GM18517 (cell line): ENCODE data around the gene CBX7.
A peak's percentile ranks its signal among the peaks of the same experiment; 100 is the strongest.

Experiments
- ATAC-seq: cut with Tn5 transposase; IDR thresholded peaks from one replicate; pipeline ENCODE4 v1.9.1; 2021; ENCODE audit warnings: mild to moderate bottlenecking, moderate library complexity; ENCODE audit not compliant: unreplicated experiment

CBX7 gene

DNA sequence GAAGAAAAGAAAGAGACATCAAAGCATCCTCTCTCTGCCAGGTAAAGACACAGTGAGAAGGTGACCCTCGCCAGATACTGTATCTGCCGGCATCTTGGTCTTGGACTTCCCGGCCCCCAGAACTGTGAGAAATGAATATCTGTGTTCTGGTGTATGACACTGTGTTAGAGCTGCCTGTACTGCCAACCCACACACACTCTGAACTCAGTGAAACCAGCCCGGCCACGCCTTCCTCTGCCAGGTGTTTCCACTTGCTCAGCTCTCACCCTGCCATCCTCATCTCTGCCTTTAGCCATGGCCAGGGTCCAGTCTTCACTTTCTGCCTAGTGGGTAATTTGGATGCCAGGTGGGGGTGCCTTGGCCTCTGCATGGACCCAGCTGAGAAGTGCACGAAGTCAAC is 24.0 kb downstream of the CBX7 start:
- ATAC-seq = no peak

GRCh38 chr22:39125622-39126021 is 26.9 kb downstream of the CBX7 start:
- no peak for ATAC-seq

DNA sequence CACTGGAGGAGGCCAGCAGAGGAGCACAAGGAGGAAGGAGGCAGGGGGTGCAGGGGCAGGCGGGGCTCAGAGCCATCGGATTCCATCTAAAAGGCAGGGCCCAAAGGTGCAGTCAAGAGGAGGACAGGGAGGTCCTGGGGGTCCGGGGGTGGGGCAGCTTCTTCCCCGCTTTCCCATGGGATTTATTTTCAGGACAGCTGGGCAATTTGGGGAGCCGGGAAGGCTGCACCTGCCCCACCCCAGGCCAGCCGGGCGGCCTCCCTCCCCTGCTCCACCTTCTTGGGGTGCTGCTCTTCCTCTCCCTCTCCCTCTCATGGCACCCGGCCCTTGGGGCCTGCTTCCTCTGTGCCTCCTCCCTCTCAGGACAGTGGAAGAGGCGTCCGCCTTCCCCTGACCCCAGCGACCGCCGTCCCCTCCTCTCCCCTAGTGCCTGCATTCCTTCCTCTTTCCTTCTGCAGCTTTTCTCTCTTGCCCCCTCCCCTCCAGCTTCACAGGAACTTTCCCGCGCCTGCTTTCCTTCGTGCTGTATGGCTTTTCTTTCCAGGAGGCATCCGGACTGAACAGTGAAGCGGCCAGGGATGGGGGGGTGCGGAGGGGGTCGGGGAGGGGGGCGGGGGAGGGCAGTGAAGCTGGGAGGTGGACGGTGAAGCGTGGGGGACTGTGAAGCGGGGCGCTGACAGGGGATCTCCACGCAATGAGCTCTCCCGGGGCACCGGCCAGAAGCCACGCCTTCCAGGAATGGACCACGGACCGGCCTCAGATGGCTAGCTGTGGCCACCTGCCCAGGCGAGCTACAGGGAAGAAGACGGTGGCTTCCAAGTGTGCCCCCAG is 28.5 kb downstream of the CBX7 start:
- no peak for ATAC-seq

DNA sequence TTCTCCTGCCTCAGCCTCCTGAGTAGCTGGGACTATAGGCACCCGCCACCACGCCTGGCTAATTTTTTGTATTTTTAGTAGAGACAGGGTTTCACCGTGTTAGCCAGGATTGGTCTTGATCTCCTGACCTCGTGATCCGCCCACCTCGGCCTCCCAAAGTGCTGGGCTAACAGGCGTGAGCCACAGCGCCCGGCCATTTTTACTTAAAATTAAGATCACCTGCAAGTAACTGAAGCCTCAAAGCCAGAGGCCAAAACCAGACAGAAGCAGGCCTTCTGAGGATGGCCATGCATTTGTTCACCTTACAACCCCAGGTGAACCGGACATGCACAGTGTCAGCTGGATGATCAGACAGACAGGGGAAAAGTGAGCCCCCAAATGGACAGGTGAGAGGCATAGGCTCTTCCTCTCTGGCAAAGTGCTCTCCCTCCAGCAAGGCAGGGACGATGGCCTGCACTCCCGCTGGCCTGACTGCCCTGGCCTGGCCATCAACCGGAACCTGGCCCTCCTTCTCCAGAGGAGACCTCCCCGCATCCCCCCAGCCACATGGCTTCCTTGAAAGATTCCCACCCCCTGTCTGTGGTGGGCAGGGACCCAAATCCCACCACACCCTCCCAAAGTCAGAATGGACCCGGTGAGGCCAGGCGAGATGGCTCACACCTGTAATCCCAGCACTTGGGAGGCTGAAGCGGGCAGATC is 29.6 kb downstream of the CBX7 start:
- no peak for ATAC-seq

DNA sequence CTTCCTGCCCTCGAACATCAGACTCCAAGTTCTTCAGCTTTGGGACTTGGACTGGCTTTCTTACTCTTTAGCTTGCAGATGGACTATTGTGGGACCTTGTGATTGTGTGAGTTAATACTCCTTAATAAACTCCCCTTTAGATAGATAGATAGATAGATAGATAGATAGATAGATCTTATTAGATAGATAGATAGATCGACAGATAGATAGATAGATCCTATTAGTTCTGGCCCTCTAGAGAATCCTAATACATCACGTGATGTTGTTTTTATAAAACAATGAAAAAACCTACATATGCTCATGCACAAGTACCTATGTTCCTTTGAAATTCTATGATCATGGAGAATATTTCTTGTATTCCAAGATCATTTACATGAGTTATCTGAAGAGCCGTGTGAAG is 31.5 kb downstream of the CBX7 start:
- ATAC-seq = no peak

GRCh38 chr22:39117585-39118191 is 34.8 kb downstream of the CBX7 start:
- peak; percentile 43 for ATAC-seq

GRCh38 chr22:39115977-39116621 is 36.4 kb downstream of the CBX7 start:
- ATAC-seq = no peak

- ATAC-seq = no peak
Measured at GRCh38 chr22:39115570-39115969, 36.9 kb downstream of the CBX7 start.

GRCh38 chr22:39114112-39114511 is 38.4 kb downstream of the CBX7 start:
- ATAC-seq = no peak

- ATAC-seq = no peak
Measured at GRCh38 chr22:39110631-39111561, 41.6 kb downstream of the CBX7 start.

DNA sequence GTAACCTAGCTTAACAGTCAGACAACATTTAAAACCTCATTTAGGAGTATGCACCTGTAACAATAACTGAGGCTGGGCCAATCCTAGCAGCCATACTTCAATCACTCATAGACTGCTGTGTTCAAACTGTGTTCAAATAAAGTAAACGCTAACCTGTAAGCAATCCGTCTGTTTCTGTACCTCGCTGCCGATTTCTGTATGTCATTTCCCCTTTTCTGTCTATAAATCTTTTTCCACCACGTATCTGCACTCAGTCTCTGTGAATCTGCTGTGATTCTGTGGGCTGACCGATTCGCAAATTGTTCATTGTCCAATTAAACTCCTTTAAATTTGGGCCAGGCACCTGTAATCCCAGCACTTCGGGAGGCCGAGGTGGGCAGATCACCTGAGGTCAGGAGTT is 43.1 kb downstream of the CBX7 start:
- ATAC-seq = no peak

DNA sequence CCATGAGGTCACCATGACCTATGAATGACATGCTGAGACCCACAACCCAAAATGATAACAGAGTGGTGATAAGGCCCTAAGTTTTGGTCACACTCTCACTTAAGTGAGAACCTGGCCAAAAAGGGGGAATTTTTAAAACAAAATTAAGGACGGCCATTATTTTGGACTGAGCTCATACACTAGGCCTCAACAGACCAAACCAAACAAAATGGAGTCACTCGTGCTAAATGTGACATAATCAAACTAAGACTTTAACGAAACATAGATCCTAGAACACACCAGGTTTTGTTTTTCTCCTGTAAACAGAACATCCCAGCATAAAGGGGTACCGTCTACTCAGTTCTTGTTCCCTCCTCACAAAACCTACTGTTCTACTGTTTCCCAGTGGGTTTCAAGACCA is 44.0 kb downstream of the CBX7 start:
- ATAC-seq = no peak

DNA sequence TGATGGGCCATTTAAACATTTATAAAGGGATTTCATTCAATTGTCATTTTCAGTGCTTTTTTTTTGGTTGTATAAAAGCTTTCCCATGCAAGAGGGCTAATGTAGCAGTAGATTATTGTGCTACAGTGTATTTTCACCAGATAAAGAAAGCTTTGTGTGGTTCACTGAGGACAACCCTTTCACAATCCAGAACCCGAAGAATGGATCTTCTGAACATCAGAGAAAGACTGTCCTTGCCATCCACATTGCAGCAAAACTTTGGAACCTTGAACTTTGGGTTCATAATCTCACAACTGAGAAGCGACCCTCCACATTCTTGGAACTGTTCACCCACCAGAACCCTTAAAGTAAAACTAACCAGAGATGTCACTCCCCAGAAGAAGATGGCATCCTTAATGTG is 46.2 kb downstream of the CBX7 start:
- ATAC-seq = no peak

DNA sequence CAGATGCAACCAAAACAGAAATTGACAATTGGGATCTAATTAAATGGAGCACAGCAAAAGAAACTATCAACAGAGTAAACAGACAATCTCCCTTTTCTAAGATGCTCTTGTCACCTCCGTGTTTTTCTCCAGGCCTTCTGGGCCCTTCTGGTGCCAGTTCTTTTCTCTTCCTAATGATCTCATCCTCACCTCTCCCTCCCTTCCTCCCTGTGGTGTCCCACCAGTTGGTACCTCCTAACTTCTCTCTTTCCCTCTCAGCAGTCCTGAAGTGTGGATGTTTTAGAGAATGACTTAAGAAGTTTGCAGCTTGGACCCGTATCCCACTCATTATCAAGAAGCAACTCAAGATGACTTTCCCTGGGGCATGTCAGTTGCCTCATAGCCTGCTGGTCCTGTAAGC is 49.0 kb downstream of the CBX7 start:
- ATAC-seq = no peak

DNA sequence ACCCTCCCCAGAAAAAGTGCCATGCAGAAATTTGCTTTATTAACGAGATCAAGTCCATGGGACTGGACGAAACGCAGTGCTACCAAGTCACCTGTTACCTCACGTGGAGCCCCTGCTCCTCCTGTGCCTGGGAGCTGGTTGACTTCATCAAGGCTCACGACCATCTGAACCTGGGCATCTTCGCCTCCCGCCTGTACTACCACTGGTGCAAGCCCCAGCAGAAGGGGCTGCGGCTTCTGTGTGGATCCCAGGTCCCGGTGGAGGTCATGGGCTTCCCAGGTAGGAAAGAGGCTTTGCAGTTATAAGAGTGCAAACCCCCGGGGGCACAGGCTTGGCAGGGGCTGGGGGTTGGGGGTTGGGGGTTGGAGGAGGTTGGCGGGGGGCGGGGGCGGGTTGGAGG is 51.3 kb downstream of the CBX7 start:
- ATAC-seq = no peak

GRCh38 chr22:39098576-39098975 is 53.9 kb downstream of the CBX7 start:
- ATAC-seq = no peak

DNA sequence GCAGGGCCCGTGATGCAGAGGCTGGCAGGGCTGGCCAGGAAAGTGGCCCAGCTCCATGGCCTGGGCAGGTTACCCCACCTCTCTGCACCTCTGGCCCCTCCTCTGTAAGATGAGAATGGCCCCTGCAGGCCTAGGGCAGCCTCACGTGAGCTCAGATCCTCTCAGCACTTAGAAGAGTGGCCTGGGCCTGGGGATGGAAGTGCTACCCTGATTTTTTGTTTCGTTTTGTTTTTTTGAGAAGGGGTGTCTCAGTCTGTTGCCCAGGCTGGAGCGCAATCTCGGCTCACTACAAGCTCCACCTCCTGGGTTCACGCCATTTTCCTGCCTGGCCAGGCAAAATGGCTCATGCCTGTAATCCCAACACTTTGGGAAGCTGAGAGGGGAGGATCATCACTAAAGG is 54.5 kb downstream of the CBX7 start:
- ATAC-seq = peak; percentile 46

DNA sequence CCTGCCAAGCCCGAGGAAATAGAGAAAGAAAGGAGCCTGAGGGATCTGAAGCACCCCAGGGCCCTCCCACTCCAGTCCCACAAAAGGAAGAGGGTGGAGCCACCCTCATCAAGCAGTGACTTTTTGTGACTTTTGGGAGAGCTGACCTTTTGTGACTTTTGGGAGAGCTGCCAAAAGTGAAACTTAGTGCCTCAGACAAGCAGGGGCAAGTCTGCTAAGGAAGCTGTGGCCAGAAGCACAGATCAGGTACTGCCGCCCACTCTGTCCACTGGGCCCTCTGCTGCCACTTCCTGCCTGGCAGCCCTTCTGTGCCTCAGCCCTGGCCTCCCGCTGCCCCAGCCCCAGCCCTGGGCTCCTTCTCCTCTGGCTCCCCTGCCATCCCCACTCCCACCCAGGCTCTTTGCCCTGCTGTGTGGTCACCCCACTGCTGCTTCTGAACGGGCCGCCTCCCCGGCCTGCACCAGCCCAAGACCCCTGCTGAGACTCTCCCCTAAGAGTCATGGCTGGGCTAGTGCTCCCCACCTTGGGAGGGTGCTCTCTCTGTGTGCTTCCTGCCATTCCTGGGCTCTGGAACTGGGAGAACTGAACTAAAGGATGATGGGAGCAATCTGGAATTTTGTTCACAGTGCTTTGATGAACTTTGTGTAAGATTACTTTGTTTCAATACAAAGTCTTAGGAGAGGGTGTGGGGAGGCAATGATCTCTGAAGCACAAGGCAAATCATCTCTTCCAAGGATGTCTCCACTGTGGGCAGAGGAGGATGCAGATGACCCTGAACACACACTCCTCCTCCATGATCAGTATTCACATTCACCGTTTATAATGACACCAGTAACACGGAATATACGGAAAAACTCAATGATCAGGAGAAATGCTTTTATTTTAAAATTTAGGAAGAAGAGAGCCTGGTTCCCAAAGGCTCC is 55.1 kb downstream of the CBX7 start, which contains the start of gene APOBEC3H:
Gene APOBEC3H (plus strand): TSS at position 147 of the 923 bp plus-strand sequence. CDS start 3,035 bp downstream, outside the sequence.
- ATAC-seq = no peak

- no peak for ATAC-seq
Measured at GRCh38 chr22:39095971-39096370, 56.5 kb downstream of the CBX7 start.
